Activated T-cell treated with anti-CD3 and anti-CD28 coated beads, Interleukin-2, amount 50 U/mL, for 24 hours (primary cell): Measurements from ENCODE around the gene KANSL3.

Experiments
- DNase-seq: peaks from one replicate; pipeline ENCODE4 v3.0.0-alpha.2; 2020
- H3K27ac Mint-ChIP-seq: 2 replicates; pipeline ENCODE4 v1.8.0; 2020; ENCODE audit warnings: mild to moderate bottlenecking, mixed read lengths
- H3K27me3 Mint-ChIP-seq: 2 replicates; pipeline ENCODE4 v1.8.0; 2020; ENCODE audit warnings: mixed read lengths
- H3K36me3 Mint-ChIP-seq: 2 replicates; pipeline ENCODE4 v1.8.0; 2020; ENCODE audit warnings: low read depth, mixed read lengths
- H3K4me1 Mint-ChIP-seq: 2 replicates; pipeline ENCODE4 v1.8.0; 2020; ENCODE audit warnings: low read depth, mixed read lengths
- H3K4me3 Mint-ChIP-seq: 2 replicates; pipeline ENCODE4 v1.8.0; 2020; ENCODE audit warnings: mild to moderate bottlenecking, moderate library complexity, mixed read lengths
- H3K9me3 Mint-ChIP-seq: 2 replicates; pipeline ENCODE4 v1.8.0; 2020; ENCODE audit warnings: mixed read lengths

The KANSL3 gene

GRCh38 chr2:96602330-96602823 is 35.7 kb downstream of the KANSL3 start:
- Mint-ChIP-seq H3K4me3 (no peak overlapping the region), H3K9me3 (no peaks in the 10 kb centered on the region), H3K27me3 (no peaks in the 10 kb centered on the region), H3K4me1 (peaks cover 16% of the 10 kb centered on the region), H3K36me3 (peaks cover 94% of the 10 kb centered on the region), H3K27ac (peak overlapping the region; percentile 86)
- no peak for DNase-seq

GRCh38 chr2:96601382-96602292 is 36.5 kb downstream of the KANSL3 start:
- Mint-ChIP-seq H3K4me1 (peaks cover 18% of the 10 kb centered on the region), H3K27me3 (no peaks in the 10 kb centered on the region), H3K4me3 (no peak overlapping the region), H3K36me3 (peaks cover 94% of the 10 kb centered on the region), H3K9me3 (no peaks in the 10 kb centered on the region), H3K27ac (peak overlapping the region; percentile 86)
- no peak for DNase-seq

- H3K27ac Mint-ChIP-seq: peak overlapping the region; percentile 33
Observed at GRCh38 chr2:96599941-96600340, 38.2 kb downstream of the KANSL3 start.

GRCh38 chr2:96596596-96596995 is 41.5 kb downstream of the KANSL3 start:
- no peak overlapping the region for H3K4me3 Mint-ChIP-seq
- H3K27ac Mint-ChIP-seq: peak overlapping the region; percentile 69
- H3K4me1 Mint-ChIP-seq: peaks cover 41% of the 10 kb centered on the region
- no peaks in the 10 kb centered on the region for H3K27me3 Mint-ChIP-seq
- no peak for DNase-seq
- H3K9me3 Mint-ChIP-seq: no peaks in the 10 kb centered on the region
- peaks cover 94% of the 10 kb centered on the region for H3K36me3 Mint-ChIP-seq

More at GRCh38 chr2:96599941-96600340, 38.2 kb downstream of the KANSL3 start:
- H3K4me1 Mint-ChIP-seq: peaks cover 27% of the 10 kb centered on the region
- DNase-seq: no peak
- peaks cover 92% of the 10 kb centered on the region for H3K36me3 Mint-ChIP-seq
- H3K27me3 Mint-ChIP-seq: no peaks in the 10 kb centered on the region
- H3K9me3 Mint-ChIP-seq: no peaks in the 10 kb centered on the region
- no peak overlapping the region for H3K4me3 Mint-ChIP-seq

- Mint-ChIP-seq H3K27me3 (no peaks in the 10 kb centered on the region), H3K9me3 (no peaks in the 10 kb centered on the region), H3K4me3 (peak overlapping the region; percentile 7), H3K4me1 (peaks cover 31% of the 10 kb centered on the region), H3K27ac (peak overlapping the region; percentile 90), H3K36me3 (peaks cover 85% of the 10 kb centered on the region)
- DNase-seq: no peak
Observed at GRCh38 chr2:96594691-96595152, 43.4 kb downstream of the KANSL3 start.

GRCh38 chr2:96594282-96594681 is 43.8 kb downstream of the KANSL3 start:
- H3K4me3 Mint-ChIP-seq: peak overlapping the region; percentile 7
- no peak for DNase-seq
- H3K27ac Mint-ChIP-seq: peak overlapping the region; percentile 90

GRCh38 chr2:96591494-96591893 is 46.6 kb downstream of the KANSL3 start:
- Mint-ChIP-seq H3K4me1 (peaks cover 35% of the 10 kb centered on the region), H3K27me3 (no peaks in the 10 kb centered on the region), H3K27ac (no peak overlapping the region), H3K36me3 (peaks cover 80% of the 10 kb centered on the region), H3K9me3 (no peaks in the 10 kb centered on the region), H3K4me3 (no peak overlapping the region)
- no peak for DNase-seq

More at GRCh38 chr2:96594282-96594681, 43.8 kb downstream of the KANSL3 start:
- H3K9me3 Mint-ChIP-seq: no peaks in the 10 kb centered on the region
- H3K27me3 Mint-ChIP-seq: no peaks in the 10 kb centered on the region
- peaks cover 32% of the 10 kb centered on the region for H3K4me1 Mint-ChIP-seq
- peaks cover 84% of the 10 kb centered on the region for H3K36me3 Mint-ChIP-seq

- Mint-ChIP-seq H3K4me1 (peaks cover 35% of the 10 kb centered on the region), H3K27ac (no peak overlapping the region), H3K4me3 (no peak overlapping the region), H3K36me3 (peaks cover 80% of the 10 kb centered on the region), H3K9me3 (no peaks in the 10 kb centered on the region), H3K27me3 (no peaks in the 10 kb centered on the region)
- no peak for DNase-seq
Observed at GRCh38 chr2:96591054-96591453, 47.1 kb downstream of the KANSL3 start.

- Mint-ChIP-seq H3K27me3 (no peaks in the 10 kb centered on the region), H3K9me3 (no peaks in the 10 kb centered on the region), H3K4me1 (peaks cover 6% of the 10 kb centered on the region), H3K4me3 (no peak overlapping the region), H3K27ac (no peak overlapping the region), H3K36me3 (peaks cover 69% of the 10 kb centered on the region)
- DNase-seq: no peak
Observed at GRCh38 chr2:96587843-96588242, 50.3 kb downstream of the KANSL3 start.

- Mint-ChIP-seq H3K4me3 (no peak overlapping the region), H3K36me3 (peaks cover 44% of the 10 kb centered on the region), H3K4me1 (peaks cover 4% of the 10 kb centered on the region), H3K9me3 (no peaks in the 10 kb centered on the region), H3K27ac (no peak overlapping the region), H3K27me3 (no peaks in the 10 kb centered on the region)
- DNase-seq: no peak
Observed at GRCh38 chr2:96584017-96584416, 54.1 kb downstream of the KANSL3 start.

- H3K4me1 Mint-ChIP-seq: no peaks in the 10 kb centered on the region
- H3K9me3 Mint-ChIP-seq: no peaks in the 10 kb centered on the region
- H3K36me3 Mint-ChIP-seq: peaks cover 22% of the 10 kb centered on the region
- no peaks in the 10 kb centered on the region for H3K27me3 Mint-ChIP-seq
- no peak overlapping the region for H3K4me3 Mint-ChIP-seq
- DNase-seq: no peak
- no peak overlapping the region for H3K27ac Mint-ChIP-seq
Observed at GRCh38 chr2:96580771-96581170, 57.3 kb downstream of the KANSL3 start.

- DNase-seq: no peak
- H3K4me3 Mint-ChIP-seq: no peak overlapping the region
- H3K4me1 Mint-ChIP-seq: no peaks in the 10 kb centered on the region
- H3K36me3 Mint-ChIP-seq: peaks cover 10% of the 10 kb centered on the region
- no peaks in the 10 kb centered on the region for H3K27me3 Mint-ChIP-seq
- H3K27ac Mint-ChIP-seq: no peak overlapping the region
- no peaks in the 10 kb centered on the region for H3K9me3 Mint-ChIP-seq
Observed at GRCh38 chr2:96579422-96579821, 58.7 kb downstream of the KANSL3 start.

GRCh38 chr2:96578731-96579130 is 59.4 kb downstream of the KANSL3 start:
- Mint-ChIP-seq H3K36me3 (peaks cover 4% of the 10 kb centered on the region), H3K27ac (no peak overlapping the region), H3K4me1 (no peaks in the 10 kb centered on the region), H3K9me3 (no peaks in the 10 kb centered on the region), H3K4me3 (no peak overlapping the region), H3K27me3 (no peaks in the 10 kb centered on the region)
- DNase-seq: no peak

GRCh38 chr2:96577501-96577900 is 60.6 kb downstream of the KANSL3 start:
- DNase-seq: no peak
- Mint-ChIP-seq H3K9me3 (no peaks in the 10 kb centered on the region), H3K4me3 (no peak overlapping the region), H3K27ac (no peak overlapping the region), H3K27me3 (no peaks in the 10 kb centered on the region), H3K36me3 (no peaks in the 10 kb centered on the region), H3K4me1 (no peaks in the 10 kb centered on the region)

- Mint-ChIP-seq H3K4me3 (no peak overlapping the region), H3K9me3 (no peaks in the 10 kb centered on the region), H3K4me1 (no peaks in the 10 kb centered on the region), H3K36me3 (no peaks in the 10 kb centered on the region), H3K27ac (no peak overlapping the region), H3K27me3 (no peaks in the 10 kb centered on the region)
- no peak for DNase-seq
Observed at GRCh38 chr2:96575785-96576456, 62.2 kb downstream of the KANSL3 start.
